ENCODE results near the gene DYSF. TPM values are rescaled to one million over a fixed set of nuclear protein-coding genes. Genes with fewer than 3 reads are reported as not detected.

Gene DYSF
- total and polyA plus RNA-seq, 2 donors from 2014 or later: 11.3 to 19.8 TPM

GRCh38 chr2:71683070-71683469 lies 229.7 kb downstream of the DYSF start:
- no peaks in the 10 kb centered on the region for H3K27me3 ChIP-seq (ENCODE audit: control insufficient read depth, insufficient read depth, low read length)
- H3K9ac ChIP-seq (ENCODE audit: low read length in 3 of 3): no peak overlapping the region
- no peak overlapping the region for H3K4me3 ChIP-seq (ENCODE audit: low read length in 3 of 3)
- DNase-seq: peak in 1 of 5 donors; percentile 35
- H3K4me1 ChIP-seq (ENCODE audit: control insufficient read depth in 2 of 3, insufficient read depth in 2 of 3, low read depth in 1 of 3, low read length in 3 of 3): no peaks in the 10 kb centered on the region
- no peak for TF ChIP-seq CTCF (IDR thresholded peaks at IDR 0.05; ENCODE audit: borderline replicate concordance, extremely low read depth, insufficient read depth)
- H3K36me3 ChIP-seq (ENCODE audit: control insufficient read depth in 2 of 3, insufficient read depth in 3 of 3, low read length in 3 of 3): no peaks in the 10 kb centered on the region
- intact Hi-C loops (cut with DNase I): no loop called here
- no peak for FAIRE-seq
- no peak overlapping the region for H3K27ac ChIP-seq (ENCODE audit: low read depth in 2 of 2, low read length in 2 of 2)
- H3K9me3 ChIP-seq (ENCODE audit: control insufficient read depth in 2 of 3, insufficient read depth in 1 of 3, low read length in 3 of 3): no peaks in the 10 kb centered on the region

GRCh38 chr2:71683666-71684065 lies 230.3 kb downstream of the DYSF start:
- TF ChIP-seq CTCF (IDR thresholded peaks at IDR 0.05; ENCODE audit: borderline replicate concordance, extremely low read depth, insufficient read depth): no peak
- no peak overlapping the region for H3K4me3 ChIP-seq (ENCODE audit: low read length in 3 of 3)
- no peaks in the 10 kb centered on the region for H3K4me1 ChIP-seq (ENCODE audit: control insufficient read depth in 2 of 3, insufficient read depth in 2 of 3, low read depth in 1 of 3, low read length in 3 of 3)
- H3K9ac ChIP-seq (ENCODE audit: low read length in 3 of 3): no peak overlapping the region
- DNase-seq (peak in 1 of 5 donors; percentile 18), FAIRE-seq (no peak)
- no peaks in the 10 kb centered on the region for H3K36me3 ChIP-seq (ENCODE audit: control insufficient read depth in 2 of 3, insufficient read depth in 3 of 3, low read length in 3 of 3)
- intact Hi-C loops (cut with DNase I): no loop called here
- H3K9me3 ChIP-seq (ENCODE audit: control insufficient read depth in 2 of 3, insufficient read depth in 1 of 3, low read length in 3 of 3): no peaks in the 10 kb centered on the region
- no peak overlapping the region for H3K27ac ChIP-seq (ENCODE audit: low read depth in 2 of 2, low read length in 2 of 2)
- no peaks in the 10 kb centered on the region for H3K27me3 ChIP-seq (ENCODE audit: control insufficient read depth, insufficient read depth, low read length)

GRCh38 chr2:71684226-71685072 lies 231.1 kb downstream of the DYSF start:
- H3K4me3 ChIP-seq (ENCODE audit: low read length in 3 of 3): no peak overlapping the region
- intact Hi-C loops (cut with DNase I): no loop called here
- H3K27me3 ChIP-seq (ENCODE audit: control insufficient read depth, insufficient read depth, low read length): no peaks in the 10 kb centered on the region
- no peak overlapping the region for H3K9ac ChIP-seq (ENCODE audit: low read length in 3 of 3)
- H3K27ac ChIP-seq (ENCODE audit: low read depth in 2 of 2, low read length in 2 of 2): no peak overlapping the region
- no peaks in the 10 kb centered on the region for H3K4me1 ChIP-seq (ENCODE audit: control insufficient read depth in 2 of 3, insufficient read depth in 2 of 3, low read depth in 1 of 3, low read length in 3 of 3)
- FAIRE-seq: no peak
- peak in 1 of 5 donors; percentile 54 for DNase-seq
- H3K36me3 ChIP-seq (ENCODE audit: control insufficient read depth in 2 of 3, insufficient read depth in 3 of 3, low read length in 3 of 3): no peaks in the 10 kb centered on the region
- TF ChIP-seq CTCF (IDR thresholded peaks at IDR 0.05; ENCODE audit: borderline replicate concordance, extremely low read depth, insufficient read depth): no peak
- no peaks in the 10 kb centered on the region for H3K9me3 ChIP-seq (ENCODE audit: control insufficient read depth in 2 of 3, insufficient read depth in 1 of 3, low read length in 3 of 3)

Measured in kidney (tissue), 14 donors.